Daoy (cell line): ENCODE results near the gene WFS1. TPM values are rescaled to one million over a fixed set of nuclear protein-coding genes. Genes with fewer than 3 reads are reported as not detected.

Experiments used
- DNase-seq: peaks from one replicate; pipeline ENCODE4 v3.0.0-alpha.2; 2015; ENCODE audit warnings: low read depth
- total RNA-seq: library from RNA; depleted of rRNA; stranded (reverse); fragments of >200 nt; shearing (Covaris generic); gene quantifications from 2 replicates; pipeline ENCODE4 v1.2.3, GENCODE V29; 2014

The WFS1 gene
- total RNA-seq, 1 experiment from 2014 or later, result 19.3 TPM

DNA sequence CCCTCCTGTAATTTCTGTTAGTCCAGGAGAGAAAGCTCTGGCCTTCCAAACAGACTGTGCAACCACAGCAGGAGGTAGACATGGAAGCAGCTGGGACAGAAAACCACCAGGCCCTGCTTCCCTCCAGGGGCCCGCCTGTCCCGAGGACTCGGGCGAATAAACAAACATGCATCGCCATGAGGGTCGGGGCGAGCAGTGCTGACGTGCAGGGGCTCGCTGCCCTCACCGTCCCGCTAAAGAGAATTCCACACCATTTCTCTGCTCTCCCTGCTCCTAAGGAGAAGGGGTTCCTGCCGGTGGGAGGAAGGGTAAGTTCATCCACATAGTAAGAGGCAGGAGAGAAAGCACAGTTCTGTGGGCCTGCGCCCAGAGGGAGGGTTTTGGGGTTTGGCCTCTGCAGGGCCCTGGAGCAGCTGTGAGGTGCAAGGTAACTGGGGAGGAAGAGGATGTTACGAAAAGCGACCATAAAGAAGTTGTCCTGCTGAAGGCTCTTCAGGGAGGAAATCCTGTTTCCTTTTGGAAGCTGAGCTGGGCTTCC is 54.9 kb downstream of the WFS1 start:
- no peak for DNase-seq

DNA sequence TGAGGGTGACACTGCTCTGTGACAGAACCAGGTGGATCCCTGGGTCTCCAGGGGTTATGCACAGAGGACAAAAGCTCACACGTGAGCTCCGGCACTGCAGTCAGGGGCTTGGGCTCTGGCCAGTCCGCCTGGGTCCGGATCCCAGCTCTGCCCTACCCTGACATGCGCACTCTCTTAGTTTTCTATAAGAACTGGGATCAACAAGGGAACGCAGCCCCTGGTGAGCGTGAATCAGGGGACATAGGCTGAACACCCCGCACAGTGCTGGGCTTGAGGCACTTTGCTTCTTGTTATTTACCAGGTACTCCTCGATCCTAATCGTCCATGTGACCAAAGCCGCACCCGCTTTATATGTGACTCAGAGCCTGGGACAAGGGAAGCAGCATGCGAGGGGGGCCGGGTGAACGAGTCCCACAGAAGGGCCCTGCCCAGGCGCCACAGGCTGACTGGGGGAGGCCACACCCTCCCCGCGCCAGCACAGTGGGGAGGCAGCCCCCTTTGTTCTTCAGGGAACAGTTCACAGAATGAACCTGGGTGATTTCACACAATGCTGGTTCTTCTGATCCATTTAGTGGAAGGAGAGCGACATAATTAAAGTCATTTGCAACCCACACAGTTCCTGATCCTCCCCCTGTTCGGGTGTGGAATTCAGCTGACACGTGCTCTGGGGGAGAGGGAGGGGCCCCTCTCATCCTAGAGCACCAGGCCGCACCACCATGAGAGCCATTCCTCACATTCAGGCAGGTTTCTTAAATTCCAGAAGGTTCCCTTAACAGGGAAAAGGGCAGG is 55.5 kb downstream of the WFS1 start:
- DNase-seq, result peak; percentile 76

GRCh38 chr4:6325788-6326290 is 56.2 kb downstream of the WFS1 start:
- no peak for DNase-seq

- no peak for DNase-seq
Observed at GRCh38 chr4:6326312-6327060, 56.8 kb downstream of the WFS1 start.

DNA sequence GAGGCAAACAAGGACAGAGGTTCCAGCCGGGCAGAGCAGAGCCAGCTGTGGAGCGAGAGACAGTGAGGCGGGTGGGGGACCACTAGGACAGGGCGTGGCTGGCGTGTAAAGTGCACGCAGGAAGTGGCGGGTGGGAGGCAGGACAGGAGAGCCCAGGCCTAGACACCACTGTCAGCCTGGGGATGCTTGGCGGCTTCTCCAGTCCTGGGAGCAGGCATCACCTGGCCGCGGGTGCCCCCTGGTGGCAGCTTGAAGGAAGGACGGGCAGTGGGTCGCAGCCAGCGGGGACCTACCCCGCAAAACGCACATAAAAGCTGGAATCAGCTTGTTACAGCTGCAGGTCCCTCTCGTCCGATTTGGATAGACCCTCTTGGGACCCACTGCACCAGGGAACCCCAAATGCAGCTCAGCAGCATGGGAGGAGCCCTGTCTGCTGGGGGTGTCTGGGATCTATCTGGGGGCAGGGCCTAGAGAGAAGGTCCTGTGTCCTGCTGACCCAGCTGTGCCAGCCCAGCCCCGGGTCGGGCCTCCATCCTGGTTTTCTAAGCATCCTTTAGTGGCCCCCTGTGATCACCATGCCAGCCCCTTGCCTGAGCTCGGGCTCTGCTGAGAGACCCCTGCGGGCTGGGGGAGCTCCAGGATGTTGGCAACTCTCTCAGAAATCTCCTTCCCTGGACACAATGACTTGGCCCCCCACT is 57.7 kb downstream of the WFS1 start:
- DNase-seq, result peak; percentile 81

DNA sequence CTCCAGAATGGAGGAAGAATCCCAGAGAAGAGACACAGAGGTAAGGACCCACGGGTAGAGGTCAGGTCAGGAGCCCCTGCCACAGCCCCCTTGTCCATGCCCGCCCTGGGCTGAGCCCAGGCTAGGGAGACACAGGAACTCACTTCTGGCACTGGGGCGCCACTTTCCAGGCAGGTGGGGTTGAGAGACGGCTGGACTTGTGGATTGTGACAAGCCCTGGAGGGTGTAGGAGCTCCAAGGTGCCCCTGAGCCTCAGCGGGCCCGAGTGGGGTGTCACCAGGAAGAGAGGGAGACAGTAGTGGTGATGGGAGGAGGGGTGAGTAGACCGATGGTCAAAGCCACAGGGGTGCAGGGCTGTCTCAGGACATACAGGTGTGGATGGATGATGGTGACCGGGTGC is 58.9 kb downstream of the WFS1 start:
- no peak for DNase-seq

DNA sequence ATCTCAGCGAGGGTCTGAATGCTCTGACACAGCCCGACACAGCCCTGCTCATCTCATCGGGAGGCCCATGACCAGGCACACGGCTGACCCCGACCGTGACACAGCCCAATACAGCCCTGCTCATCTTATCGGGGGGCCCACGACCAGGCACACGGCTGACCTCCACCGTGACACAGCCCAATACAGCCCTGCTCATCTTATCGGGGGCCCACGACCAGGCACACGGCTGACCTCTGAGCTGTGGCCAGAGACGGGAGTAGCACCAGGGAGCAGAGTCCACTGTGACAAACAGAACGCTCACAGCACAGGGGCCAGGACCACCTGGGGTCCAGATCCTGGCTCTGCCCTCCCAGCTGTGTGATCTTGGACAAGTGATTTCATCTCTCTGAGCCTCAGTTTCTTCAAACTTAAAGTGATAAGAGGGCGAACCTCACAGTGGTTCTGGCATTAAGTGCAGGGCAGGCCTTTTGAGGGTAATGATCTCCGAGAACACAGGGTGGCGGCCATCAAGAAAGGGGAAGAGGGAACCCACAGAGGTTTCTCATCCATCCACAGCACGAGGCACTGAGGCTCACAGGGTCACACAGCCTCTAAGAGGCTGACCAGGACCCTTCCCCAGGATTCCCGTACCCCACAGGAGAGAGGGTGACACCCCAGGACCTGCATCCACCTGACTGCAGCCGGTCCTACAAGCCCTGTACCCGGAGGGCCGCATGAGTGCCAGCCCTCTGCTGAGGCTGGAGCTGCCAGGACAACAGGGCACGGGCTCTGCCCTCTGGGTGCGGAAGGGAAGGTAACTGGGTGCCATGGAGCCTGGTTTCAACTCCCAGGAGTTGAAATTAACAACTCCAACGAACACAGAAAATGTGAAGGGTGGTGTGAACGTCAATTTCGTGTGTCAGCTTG is 60.1 kb downstream of the WFS1 start:
- DNase-seq, result no peak

- DNase-seq, result no peak
Observed at GRCh38 chr4:6330384-6330767, 60.7 kb downstream of the WFS1 start.

DNA sequence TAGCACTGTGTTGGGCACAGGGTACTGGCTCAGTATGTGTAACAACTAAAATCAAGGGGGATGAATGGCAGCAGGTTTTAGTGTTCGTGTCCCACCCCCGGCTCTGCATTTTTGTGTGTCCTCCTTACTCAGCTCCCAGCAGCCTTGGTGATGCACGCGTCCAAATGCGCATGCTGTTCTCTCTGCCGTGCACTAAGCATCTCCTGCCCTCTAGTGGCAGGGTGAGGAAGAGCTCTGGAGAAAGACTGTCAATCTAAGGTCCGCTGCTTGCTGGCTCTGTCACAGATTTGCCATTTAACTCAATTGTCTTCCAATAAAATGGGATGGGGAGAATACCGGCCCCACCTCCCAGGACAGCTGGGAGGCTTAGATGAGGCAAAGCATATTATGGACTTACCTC is 61.4 kb downstream of the WFS1 start:
- peak; percentile 56 for DNase-seq

DNA sequence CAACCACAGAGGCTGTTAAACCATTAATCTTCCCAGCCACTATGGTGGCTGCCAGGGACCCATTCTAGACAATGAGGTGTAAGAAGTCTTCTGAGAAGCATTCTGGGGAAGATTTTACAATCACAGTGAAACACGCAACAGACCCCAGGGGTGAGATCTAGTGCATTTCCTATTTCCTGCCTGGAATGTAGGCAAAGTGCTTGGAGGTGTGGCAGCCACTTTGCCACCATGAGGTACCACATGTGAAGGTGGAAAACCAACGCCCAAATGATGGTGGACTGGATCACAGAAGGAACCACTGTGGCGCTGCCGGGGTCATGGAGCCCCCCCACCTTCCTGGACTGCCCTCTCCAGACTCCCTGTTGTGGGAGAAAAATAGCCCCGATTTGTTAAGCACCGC is 61.8 kb downstream of the WFS1 start:
- DNase-seq, result no peak

DNA sequence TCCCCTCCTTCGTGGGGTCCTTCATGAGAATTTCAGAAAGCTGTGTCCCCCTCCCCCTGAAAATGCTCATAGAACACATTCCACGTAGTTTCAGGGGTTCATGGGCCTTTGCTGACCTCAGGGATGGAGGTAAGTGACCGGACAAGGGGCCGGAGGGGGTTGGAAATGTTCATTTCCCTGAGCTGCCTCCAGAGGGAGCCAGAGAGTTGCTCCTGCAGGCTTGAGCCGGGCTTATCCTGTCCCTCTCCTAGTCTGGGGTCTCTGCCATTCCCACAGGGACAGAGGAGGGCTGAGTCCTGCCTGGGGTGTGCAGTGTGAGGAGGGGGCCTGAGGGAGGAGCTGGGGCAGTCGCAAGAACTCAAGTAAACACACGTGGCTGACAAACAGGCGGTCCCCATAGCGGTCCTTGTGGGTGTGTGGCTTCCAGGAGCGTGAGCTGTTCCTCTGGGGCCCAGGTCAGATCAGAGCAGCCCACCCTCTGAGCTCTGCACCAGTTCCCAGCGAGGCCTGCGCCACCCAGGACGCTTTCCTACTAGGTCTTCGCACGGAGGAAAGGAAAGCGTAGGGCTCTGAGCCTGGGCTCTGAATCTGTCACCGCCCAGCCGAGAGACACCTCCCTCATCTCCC is 62.5 kb downstream of the WFS1 start:
- DNase-seq, result peak; percentile 27

DNA sequence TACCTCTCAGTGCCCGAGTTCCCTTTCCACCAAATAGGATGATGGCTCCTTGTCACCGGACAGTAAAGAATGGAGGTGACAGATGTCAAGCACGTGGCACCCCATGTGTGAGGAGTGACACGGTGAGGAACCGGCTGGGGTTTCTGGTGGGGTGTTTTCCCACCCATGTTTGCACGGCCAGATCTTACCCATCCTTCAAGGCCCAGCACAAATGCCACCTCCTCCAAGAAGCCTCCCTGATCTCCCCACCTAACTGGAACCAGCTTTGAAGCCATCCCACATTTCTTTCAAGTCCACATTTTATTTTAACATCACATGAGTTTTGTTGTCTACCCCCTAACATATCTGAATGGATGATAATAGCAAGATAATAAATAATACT is 63.0 kb downstream of the WFS1 start:
- DNase-seq, result no peak

GRCh38 chr4:6333301-6334202 is 63.9 kb downstream of the WFS1 start:
- DNase-seq, result peak; percentile 29

- no peak for DNase-seq
Observed at GRCh38 chr4:6334203-6334887, 64.7 kb downstream of the WFS1 start.

- no peak for DNase-seq
Observed at GRCh38 chr4:6335040-6335590, 65.5 kb downstream of the WFS1 start.

GRCh38 chr4:6336166-6336565 is 66.5 kb downstream of the WFS1 start:
- no peak for DNase-seq

DNA sequence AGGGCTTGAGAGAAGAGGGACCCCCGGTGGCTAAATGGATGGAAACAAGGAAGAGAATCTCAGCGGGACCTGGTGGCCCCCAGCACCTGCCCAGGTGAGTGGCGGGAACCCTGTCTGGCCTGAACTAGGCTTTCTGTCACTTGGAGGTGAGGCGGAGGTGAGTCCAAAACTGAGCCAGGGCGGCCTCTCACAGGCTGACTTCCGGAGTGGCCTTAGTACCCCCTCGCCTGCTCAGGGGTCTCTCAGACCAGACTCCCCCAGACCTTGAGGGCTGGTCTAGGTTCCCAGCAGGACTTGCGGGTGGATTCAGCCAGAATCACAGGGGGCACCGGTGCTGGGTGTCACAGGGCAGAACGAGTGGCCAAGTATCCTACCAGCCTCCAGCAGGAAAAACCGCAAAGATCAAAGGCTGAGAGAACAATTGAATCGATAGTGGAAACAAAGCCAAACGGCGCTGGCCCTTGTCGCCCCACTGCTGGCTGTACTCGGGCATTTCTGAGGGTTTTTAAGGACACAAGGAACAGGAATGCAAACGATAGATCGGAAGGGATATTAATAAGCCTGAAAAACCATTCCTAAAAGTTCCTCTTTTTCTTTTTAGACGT is 67.8 kb downstream of the WFS1 start:
- DNase-seq, result no peak
